ENCODE results near the gene OR8H3. TPM values are rescaled to one million over a fixed set of nuclear protein-coding genes. Genes with fewer than 3 reads are reported as not detected.
A peak's percentile ranks its signal among the peaks of the same experiment; 100 is the strongest.

The OR8H3 gene
- polyA plus RNA-seq, 3 donors, result not detected

- no CpG with 5 or more reads among the region's 1 CpG for WGBS (ENCODE audit: insufficient coverage)
- no peak overlapping the region for H3K4me3 Mint-ChIP-seq
- peaks cover 39 to 40% of the 10 kb centered on the region in 2 donors for H3K9me3 ChIP-seq (replicated peaks in 1 of 2; ENCODE audit: control insufficient read depth in 1 of 2, insufficient read depth in 1 of 2, low read length in 2 of 2)
These were observed 29.2 kb downstream of the OR8H3 start for GRCh38 chr11:56151376-56151775.

DNA sequence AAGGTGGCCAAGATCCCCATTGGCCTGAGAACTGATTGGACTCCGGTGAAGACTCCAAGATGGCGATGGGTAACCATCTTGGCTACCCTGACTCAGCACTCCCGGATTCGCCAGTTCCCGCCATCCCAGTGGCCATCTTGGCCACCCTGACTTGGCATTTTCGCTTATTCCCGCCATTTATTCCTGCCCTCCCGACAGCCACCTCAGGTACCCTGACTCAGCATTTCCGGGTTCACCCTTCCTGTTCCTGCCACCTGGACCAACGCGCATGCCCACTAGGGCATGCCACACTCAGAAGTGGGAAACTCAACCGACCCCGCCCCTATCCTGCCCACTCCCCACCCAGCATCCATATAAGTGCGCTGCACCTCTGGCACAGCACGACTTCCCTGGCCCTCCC is 30.2 kb downstream of the OR8H3 start:
- 99% methylated on average over 14 of the region's 15 CpGs for WGBS (ENCODE audit: insufficient coverage)
- intact Hi-C loops (cut with micrococcal nuclease), result no loop called here
- Mint-ChIP-seq H3K36me3 (no peaks in the 10 kb centered on the region), H3K9me3 (peaks cover 17 to 42% (median 19%) of the 10 kb centered on the region in 7 donors), H3K27me3 (ENCODE audit: low read depth in 3 of 3) (peaks cover 0 to 1% (median 0%) of the 10 kb centered on the region in 3 donors), H3K4me3 (peak overlapping the region in 1 of 2 donors; percentile 40), H3K4me1 (no peaks in the 10 kb centered on the region), H3K27ac (no peak overlapping the region)
- Histone ChIP-seq H3K4me1 (ENCODE audit: control insufficient read depth in 1 of 2, insufficient read depth in 2 of 2, low read length in 2 of 2) (no peaks in the 10 kb centered on the region), H3K27ac (ENCODE audit: low read depth in 1 of 2, low read length in 2 of 2) (no peak overlapping the region), H3K27me3 (ENCODE audit: control insufficient read depth in 2 of 2, insufficient read depth in 2 of 2, low read length in 2 of 2) (no peaks in the 10 kb centered on the region), H4K20me1 (ENCODE audit: insufficient read depth, low read length) (no peaks in the 10 kb centered on the region), H3K4me2 (replicated peaks; ENCODE audit: extremely low read depth, low read length, poor library complexity, severe bottlenecking) (no peak overlapping the region), H2AFZ (ENCODE audit: insufficient read depth, low read depth, low read length, poor library complexity, severe bottlenecking) (no peak overlapping the region), H3K4me3 (replicated peaks in 1 of 3; ENCODE audit: low read depth in 2 of 3, low read length in 3 of 3) (no peak overlapping the region), H3K36me3 (replicated peaks in 1 of 2; ENCODE audit: control insufficient read depth in 1 of 2, insufficient read depth in 2 of 2, low read length in 2 of 2) (no peaks in the 10 kb centered on the region), H3K79me2 (ENCODE audit: insufficient read depth, low read length) (no peaks in the 10 kb centered on the region), H3K9ac (ENCODE audit: insufficient read depth, low read length, poor library complexity, severe bottlenecking) (no peak overlapping the region), H3K9me3 (replicated peaks in 1 of 2; ENCODE audit: control insufficient read depth in 1 of 2, insufficient read depth in 1 of 2, low read length in 2 of 2) (peaks cover 39 to 40% of the 10 kb centered on the region in 2 donors)
- no peak for DNase-seq
- TF ChIP-seq, protein P1, sequence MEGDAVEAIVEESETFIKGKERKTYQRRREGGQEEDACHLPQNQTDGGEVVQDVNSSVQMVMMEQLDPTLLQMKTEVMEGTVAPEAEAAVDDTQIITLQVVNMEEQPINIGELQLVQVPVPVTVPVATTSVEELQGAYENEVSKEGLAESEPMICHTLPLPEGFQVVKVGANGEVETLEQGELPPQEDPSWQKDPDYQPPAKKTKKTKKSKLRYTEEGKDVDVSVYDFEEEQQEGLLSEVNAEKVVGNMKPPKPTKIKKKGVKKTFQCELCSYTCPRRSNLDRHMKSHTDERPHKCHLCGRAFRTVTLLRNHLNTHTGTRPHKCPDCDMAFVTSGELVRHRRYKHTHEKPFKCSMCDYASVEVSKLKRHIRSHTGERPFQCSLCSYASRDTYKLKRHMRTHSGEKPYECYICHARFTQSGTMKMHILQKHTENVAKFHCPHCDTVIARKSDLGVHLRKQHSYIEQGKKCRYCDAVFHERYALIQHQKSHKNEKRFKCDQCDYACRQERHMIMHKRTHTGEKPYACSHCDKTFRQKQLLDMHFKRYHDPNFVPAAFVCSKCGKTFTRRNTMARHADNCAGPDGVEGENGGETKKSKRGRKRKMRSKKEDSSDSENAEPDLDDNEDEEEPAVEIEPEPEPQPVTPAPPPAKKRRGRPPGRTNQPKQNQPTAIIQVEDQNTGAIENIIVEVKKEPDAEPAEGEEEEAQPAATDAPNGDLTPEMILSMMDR (IDR thresholded peaks at IDR 0.05), result no peak

More at GRCh38 chr11:56151376-56151775, 29.2 kb downstream of the OR8H3 start:
- H3K36me3 Mint-ChIP-seq, result no peaks in the 10 kb centered on the region
- no peak overlapping the region for H3K4me2 ChIP-seq (replicated peaks; ENCODE audit: extremely low read depth, low read length, poor library complexity, severe bottlenecking)
- H3K27ac ChIP-seq (ENCODE audit: low read depth in 1 of 2, low read length in 2 of 2), result no peak overlapping the region
- intact Hi-C loops (cut with micrococcal nuclease), result no loop called here
- H3K4me1 Mint-ChIP-seq, result no peaks in the 10 kb centered on the region
- no peaks in the 10 kb centered on the region for H3K4me1 ChIP-seq (ENCODE audit: control insufficient read depth in 1 of 2, insufficient read depth in 2 of 2, low read length in 2 of 2)
- H3K27me3 Mint-ChIP-seq (ENCODE audit: low read depth in 3 of 3), result peaks cover 0 to 1% (median 0%) of the 10 kb centered on the region in 3 donors
- H2AFZ ChIP-seq (ENCODE audit: insufficient read depth, low read depth, low read length, poor library complexity, severe bottlenecking), result no peak overlapping the region
- DNase-seq, result no peak
- H3K27ac Mint-ChIP-seq, result no peak overlapping the region
- TF ChIP-seq, protein P1 (IDR thresholded peaks at IDR 0.05), result no peak
- no peak overlapping the region for H3K4me3 ChIP-seq (replicated peaks in 1 of 3; ENCODE audit: low read depth in 2 of 3, low read length in 3 of 3)
- H3K36me3 ChIP-seq (replicated peaks in 1 of 2; ENCODE audit: control insufficient read depth in 1 of 2, insufficient read depth in 2 of 2, low read length in 2 of 2), result no peaks in the 10 kb centered on the region
- H3K79me2 ChIP-seq (ENCODE audit: insufficient read depth, low read length), result no peaks in the 10 kb centered on the region
- H3K27me3 ChIP-seq (ENCODE audit: control insufficient read depth in 2 of 2, insufficient read depth in 2 of 2, low read length in 2 of 2), result no peaks in the 10 kb centered on the region
- H3K9ac ChIP-seq (ENCODE audit: insufficient read depth, low read length, poor library complexity, severe bottlenecking), result no peak overlapping the region
- no peaks in the 10 kb centered on the region for H4K20me1 ChIP-seq (ENCODE audit: insufficient read depth, low read length)
- H3K9me3 Mint-ChIP-seq, result peaks cover 16 to 38% (median 20%) of the 10 kb centered on the region in 7 donors
